SU-DHL-6 (cell line): Measurements from ENCODE around the gene OR4D11.
"Not testable (repeated sequence)": the region's sequence is repeated elsewhere in the genome, so short reads cannot be mapped to it uniquely, and the experiment has no call there.

ENCODE experiments used
- EZH2phosphoT487 ChIP-seq: fragments of 200-600 bp; sonication (generic), shearing (Covaris generic); conservative IDR thresholded peaks from 2 replicates; pipeline ENCODE4 v1.6.1; 2018; ENCODE audit warnings: mild to moderate bottlenecking, antibody characterized with exemption, low read length, moderate library complexity, mixed read lengths
- TF ChIP-seq, protein P1 (sequence below): fragments of 200-600 bp; sonication (generic); IDR thresholded peaks from one replicate; pipeline ENCODE4 v1.5.1; 2017; ENCODE audit warnings: antibody characterized with exemption, mild to moderate bottlenecking, low read length, moderate library complexity; ENCODE audit not compliant: insufficient read depth, poor library complexity, severe bottlenecking

- TF ChIP-seq, protein P1, sequence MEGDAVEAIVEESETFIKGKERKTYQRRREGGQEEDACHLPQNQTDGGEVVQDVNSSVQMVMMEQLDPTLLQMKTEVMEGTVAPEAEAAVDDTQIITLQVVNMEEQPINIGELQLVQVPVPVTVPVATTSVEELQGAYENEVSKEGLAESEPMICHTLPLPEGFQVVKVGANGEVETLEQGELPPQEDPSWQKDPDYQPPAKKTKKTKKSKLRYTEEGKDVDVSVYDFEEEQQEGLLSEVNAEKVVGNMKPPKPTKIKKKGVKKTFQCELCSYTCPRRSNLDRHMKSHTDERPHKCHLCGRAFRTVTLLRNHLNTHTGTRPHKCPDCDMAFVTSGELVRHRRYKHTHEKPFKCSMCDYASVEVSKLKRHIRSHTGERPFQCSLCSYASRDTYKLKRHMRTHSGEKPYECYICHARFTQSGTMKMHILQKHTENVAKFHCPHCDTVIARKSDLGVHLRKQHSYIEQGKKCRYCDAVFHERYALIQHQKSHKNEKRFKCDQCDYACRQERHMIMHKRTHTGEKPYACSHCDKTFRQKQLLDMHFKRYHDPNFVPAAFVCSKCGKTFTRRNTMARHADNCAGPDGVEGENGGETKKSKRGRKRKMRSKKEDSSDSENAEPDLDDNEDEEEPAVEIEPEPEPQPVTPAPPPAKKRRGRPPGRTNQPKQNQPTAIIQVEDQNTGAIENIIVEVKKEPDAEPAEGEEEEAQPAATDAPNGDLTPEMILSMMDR: not testable (repeated sequence)
- TF ChIP-seq EZH2phosphoT487: not testable (repeated sequence)
Measured at GRCh38 chr11:59543713-59544112, 40.3 kb downstream of the OR4D11 start.
